ENCODE results near the gene CSRP3. TPM values are rescaled to one million over a fixed set of nuclear protein-coding genes. Genes with fewer than 3 reads are reported as not detected.

CSRP3 gene
- total and polyA plus RNA-seq, 2 experiments from 2014 or later, result not detected

GRCh38 chr11:19160847-19161246 is 40.9 kb downstream of the CSRP3 start (continued):
- TF ChIP-seq, protein P1, sequence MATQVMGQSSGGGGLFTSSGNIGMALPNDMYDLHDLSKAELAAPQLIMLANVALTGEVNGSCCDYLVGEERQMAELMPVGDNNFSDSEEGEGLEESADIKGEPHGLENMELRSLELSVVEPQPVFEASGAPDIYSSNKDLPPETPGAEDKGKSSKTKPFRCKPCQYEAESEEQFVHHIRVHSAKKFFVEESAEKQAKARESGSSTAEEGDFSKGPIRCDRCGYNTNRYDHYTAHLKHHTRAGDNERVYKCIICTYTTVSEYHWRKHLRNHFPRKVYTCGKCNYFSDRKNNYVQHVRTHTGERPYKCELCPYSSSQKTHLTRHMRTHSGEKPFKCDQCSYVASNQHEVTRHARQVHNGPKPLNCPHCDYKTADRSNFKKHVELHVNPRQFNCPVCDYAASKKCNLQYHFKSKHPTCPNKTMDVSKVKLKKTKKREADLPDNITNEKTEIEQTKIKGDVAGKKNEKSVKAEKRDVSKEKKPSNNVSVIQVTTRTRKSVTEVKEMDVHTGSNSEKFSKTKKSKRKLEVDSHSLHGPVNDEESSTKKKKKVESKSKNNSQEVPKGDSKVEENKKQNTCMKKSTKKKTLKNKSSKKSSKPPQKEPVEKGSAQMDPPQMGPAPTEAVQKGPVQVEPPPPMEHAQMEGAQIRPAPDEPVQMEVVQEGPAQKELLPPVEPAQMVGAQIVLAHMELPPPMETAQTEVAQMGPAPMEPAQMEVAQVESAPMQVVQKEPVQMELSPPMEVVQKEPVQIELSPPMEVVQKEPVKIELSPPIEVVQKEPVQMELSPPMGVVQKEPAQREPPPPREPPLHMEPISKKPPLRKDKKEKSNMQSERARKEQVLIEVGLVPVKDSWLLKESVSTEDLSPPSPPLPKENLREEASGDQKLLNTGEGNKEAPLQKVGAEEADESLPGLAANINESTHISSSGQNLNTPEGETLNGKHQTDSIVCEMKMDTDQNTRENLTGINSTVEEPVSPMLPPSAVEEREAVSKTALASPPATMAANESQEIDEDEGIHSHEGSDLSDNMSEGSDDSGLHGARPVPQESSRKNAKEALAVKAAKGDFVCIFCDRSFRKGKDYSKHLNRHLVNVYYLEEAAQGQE (IDR thresholded peaks at IDR 0.05; ENCODE audit: unreplicated experiment), result no peak
- TF ChIP-seq JUNB (IDR thresholded peaks at IDR 0.05; ENCODE audit: unreplicated experiment) (no peak), CREB1 (CRISPR knock-in tag; IDR thresholded peaks at IDR 0.05; ENCODE audit: low read depth) (no peak), NANOG (IDR thresholded peaks at IDR 0.05; ENCODE audit: borderline replicate concordance) (no peak)
- TF ChIP-seq, protein P2, sequence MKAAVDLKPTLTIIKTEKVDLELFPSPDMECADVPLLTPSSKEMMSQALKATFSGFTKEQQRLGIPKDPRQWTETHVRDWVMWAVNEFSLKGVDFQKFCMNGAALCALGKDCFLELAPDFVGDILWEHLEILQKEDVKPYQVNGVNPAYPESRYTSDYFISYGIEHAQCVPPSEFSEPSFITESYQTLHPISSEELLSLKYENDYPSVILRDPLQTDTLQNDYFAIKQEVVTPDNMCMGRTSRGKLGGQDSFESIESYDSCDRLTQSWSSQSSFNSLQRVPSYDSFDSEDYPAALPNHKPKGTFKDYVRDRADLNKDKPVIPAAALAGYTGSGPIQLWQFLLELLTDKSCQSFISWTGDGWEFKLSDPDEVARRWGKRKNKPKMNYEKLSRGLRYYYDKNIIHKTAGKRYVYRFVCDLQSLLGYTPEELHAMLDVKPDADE (IDR thresholded peaks at IDR 0.05), result no peak

DNA sequence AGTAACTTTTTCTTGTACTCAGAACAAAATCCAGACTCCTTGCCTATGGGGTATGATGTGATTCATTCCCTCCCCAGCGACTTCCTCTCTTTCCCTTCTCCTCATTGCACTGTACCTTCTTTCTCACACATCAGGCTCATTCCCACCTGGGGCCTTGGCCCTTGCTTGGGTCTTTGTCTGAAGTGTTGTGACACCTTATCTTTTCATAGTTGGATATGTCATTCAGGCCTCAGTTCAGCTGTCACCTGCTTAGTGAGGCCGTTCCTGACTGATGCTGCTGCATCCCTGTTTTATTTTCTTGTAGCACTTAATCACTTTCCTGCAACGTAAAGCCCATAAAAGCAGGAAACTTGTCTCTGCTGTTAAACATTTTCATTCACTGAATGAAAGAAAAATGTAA is 44.9 kb downstream of the CSRP3 start:
- Histone ChIP-seq H3K79me2 (replicated peaks; ENCODE audit: insufficient read depth) (no peaks in the 10 kb centered on the region), H3K27me3 (ENCODE audit: insufficient read depth) (no peaks in the 10 kb centered on the region), H3F3A (replicated peaks; ENCODE audit: low read depth) (no peaks in the 10 kb centered on the region), H4K20me1 (replicated peaks; ENCODE audit: insufficient read depth) (no peaks in the 10 kb centered on the region), H3K27ac (ENCODE audit: low read depth) (no peak overlapping the region), H3K36me3 (ENCODE audit: insufficient read depth) (peaks cover 6% of the 10 kb centered on the region), H3K4me1 (ENCODE audit: insufficient read depth) (no peaks in the 10 kb centered on the region), H3K4me3 (no peak overlapping the region), H3K9me2 (ENCODE audit: insufficient read depth) (no peaks in the 10 kb centered on the region), H2AFZ (no peak overlapping the region), H3K4me2 (no peak overlapping the region)
- no peak for DNase-seq (ENCODE audit: low spot score)
- Mint-ChIP-seq H3K36me3 (ENCODE audit: low read depth) (peaks cover 3% of the 10 kb centered on the region; the same call in 1 of the 3 replicates), H3K9me3 (no peaks in the 10 kb centered on the region), H3K4me3 (no peak overlapping the region), H3K27me3 (ENCODE audit: insufficient read depth, low read depth, poor library complexity) (no peaks in the 10 kb centered on the region), H3K4me1 (no peaks in the 10 kb centered on the region), H3K27ac (no peak overlapping the region)
- no peak for ATAC-seq
- no peak for TF ChIP-seq ZNF114 (CRISPR knock-in tag; IDR thresholded peaks at IDR 0.05)
- TF ChIP-seq, protein P3, sequence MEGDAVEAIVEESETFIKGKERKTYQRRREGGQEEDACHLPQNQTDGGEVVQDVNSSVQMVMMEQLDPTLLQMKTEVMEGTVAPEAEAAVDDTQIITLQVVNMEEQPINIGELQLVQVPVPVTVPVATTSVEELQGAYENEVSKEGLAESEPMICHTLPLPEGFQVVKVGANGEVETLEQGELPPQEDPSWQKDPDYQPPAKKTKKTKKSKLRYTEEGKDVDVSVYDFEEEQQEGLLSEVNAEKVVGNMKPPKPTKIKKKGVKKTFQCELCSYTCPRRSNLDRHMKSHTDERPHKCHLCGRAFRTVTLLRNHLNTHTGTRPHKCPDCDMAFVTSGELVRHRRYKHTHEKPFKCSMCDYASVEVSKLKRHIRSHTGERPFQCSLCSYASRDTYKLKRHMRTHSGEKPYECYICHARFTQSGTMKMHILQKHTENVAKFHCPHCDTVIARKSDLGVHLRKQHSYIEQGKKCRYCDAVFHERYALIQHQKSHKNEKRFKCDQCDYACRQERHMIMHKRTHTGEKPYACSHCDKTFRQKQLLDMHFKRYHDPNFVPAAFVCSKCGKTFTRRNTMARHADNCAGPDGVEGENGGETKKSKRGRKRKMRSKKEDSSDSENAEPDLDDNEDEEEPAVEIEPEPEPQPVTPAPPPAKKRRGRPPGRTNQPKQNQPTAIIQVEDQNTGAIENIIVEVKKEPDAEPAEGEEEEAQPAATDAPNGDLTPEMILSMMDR (conservative IDR thresholded peaks at IDR 0.05; ENCODE audit: low read depth in 2 of 2), result no peak
- no peak for TF ChIP-seq CREB1 (CRISPR knock-in tag; IDR thresholded peaks at IDR 0.05; ENCODE audit: low read depth)
- TF ChIP-seq NANOG (IDR thresholded peaks at IDR 0.05; ENCODE audit: borderline replicate concordance), result no peak
- no peak for TF ChIP-seq STAT1 (IDR thresholded peaks at IDR 0.05; ENCODE audit: unreplicated experiment)
- TF ChIP-seq ZNF462 (CRISPR knock-in tag; IDR thresholded peaks at IDR 0.05), result no peak
